ENCODE measurements around the gene BICD2.
A peak's percentile ranks its signal among the peaks of the same experiment; 100 is the strongest.
"Not testable (repeated sequence)": the region's sequence is repeated elsewhere in the genome, so short reads cannot be mapped to it uniquely, and the experiment has no call there.

Gene BICD2

GRCh38 chr9:92770360-92770995 lies 5.8 kb upstream of the BICD2 start:
- peak; percentile 55 for DNase-seq

- no peak for DNase-seq
Measured at GRCh38 chr9:92769990-92770359, 5.3 kb upstream of the BICD2 start.

- DNase-seq, result no peak
Measured at GRCh38 chr9:92769286-92769685, 4.7 kb upstream of the BICD2 start.

- not testable (repeated sequence) for DNase-seq
Measured at GRCh38 chr9:92768816-92769215, 4.2 kb upstream of the BICD2 start.

GRCh38 chr9:92767066-92768054 lies 2.7 kb upstream of the BICD2 start:
- no peak for DNase-seq

GRCh38 chr9:92764988-92765936 lies 629 bp upstream of the BICD2 start:
- DNase-seq, result peak; percentile 86

GRCh38 chr9:92763721-92764380 lies 782 bp downstream of the BICD2 start:
- DNase-seq, result no peak

- DNase-seq, result no peak
Measured at GRCh38 chr9:92762781-92763708, 1.6 kb downstream of the BICD2 start.

- DNase-seq, result no peak
Measured at GRCh38 chr9:92762196-92762595, 2.4 kb downstream of the BICD2 start.

- no peak for DNase-seq
Measured at GRCh38 chr9:92761686-92762085, 2.9 kb downstream of the BICD2 start.

- DNase-seq, result no peak
Measured at GRCh38 chr9:92760494-92760893, 4.1 kb downstream of the BICD2 start.

- peak; percentile 30 for DNase-seq
Measured at GRCh38 chr9:92760070-92760469, 4.6 kb downstream of the BICD2 start.

- DNase-seq, result no peak
Measured at GRCh38 chr9:92759446-92759845, 5.2 kb downstream of the BICD2 start.

- DNase-seq, result no peak
Measured at GRCh38 chr9:92756792-92757191, 7.8 kb downstream of the BICD2 start.

GRCh38 chr9:92754091-92754745 lies 10.4 kb downstream of the BICD2 start:
- no peak for DNase-seq

GRCh38 chr9:92752812-92753404 lies 11.7 kb downstream of the BICD2 start:
- no peak for DNase-seq

GRCh38 chr9:92749934-92750315 lies 14.7 kb downstream of the BICD2 start:
- DNase-seq, result no peak

GRCh38 chr9:92749071-92749933 lies 15.3 kb downstream of the BICD2 start:
- peak; percentile 26 for DNase-seq

GRCh38 chr9:92748233-92748497 lies 16.5 kb downstream of the BICD2 start:
- no peak for DNase-seq
